Stimulated activated CD8-positive, alpha-beta memory T cell treated with anti-CD3 and anti-CD28 coated beads, Interleukin-7, amount 100 ng/mL, for 4 hours (primary cell): Measurements from ENCODE around the gene HOXD11.

ENCODE experiments used
- DNase-seq, 2 donors: peaks; one replicate each; pipeline ENCODE4 v3.0.0-alpha.2; 2020; ENCODE audit warnings: low read depth in 2 of 2

HOXD11 gene

GRCh38 chr2:176105078-176105729, 1.9 kb upstream of the HOXD11 start:
- no peak for DNase-seq

- DNase-seq, result no peak
Observed at GRCh38 chr2:176105730-176106580, 1.1 kb upstream of the HOXD11 start.

- no peak for DNase-seq
Observed at GRCh38 chr2:176107731-176108181, 676 bp downstream of the HOXD11 start.

GRCh38 chr2:176109192-176109901, 2.3 kb downstream of the HOXD11 start:
- no peak for DNase-seq

- DNase-seq, result no peak
Observed at GRCh38 chr2:176109946-176110345, 2.9 kb downstream of the HOXD11 start.

- no peak for DNase-seq
Observed at GRCh38 chr2:176110415-176111308, 3.6 kb downstream of the HOXD11 start.

- DNase-seq, result no peak
Observed at GRCh38 chr2:176111309-176111663, 4.2 kb downstream of the HOXD11 start.

GRCh38 chr2:176111846-176112374, 4.8 kb downstream of the HOXD11 start:
- no peak for DNase-seq

GRCh38 chr2:176112375-176113302, 5.6 kb downstream of the HOXD11 start:
- no peak for DNase-seq

GRCh38 chr2:176114120-176114929, 7.2 kb downstream of the HOXD11 start:
- DNase-seq, result no peak

- DNase-seq, result no peak
Observed at GRCh38 chr2:176114930-176115625, 8.0 kb downstream of the HOXD11 start.

GRCh38 chr2:176115883-176116813, 9.1 kb downstream of the HOXD11 start, which contains the start of gene HOXD10:
Gene HOXD10, plus strand, starts transcription at chr2:176116778. Its CDS starts 56 bp downstream, at chr2:176116834.
- no peak for DNase-seq

- no peak for DNase-seq
Observed at GRCh38 chr2:176117162-176117822, 10.2 kb downstream of the HOXD11 start.

- no peak for DNase-seq
Observed at GRCh38 chr2:176117823-176118371, 10.8 kb downstream of the HOXD11 start.

GRCh38 chr2:176118601-176119339, 11.7 kb downstream of the HOXD11 start:
- no peak for DNase-seq
